Tibial nerve (tissue), 4 donors: Measurements from ENCODE around the gene THSD4. TPM values are rescaled to one million over a fixed set of nuclear protein-coding genes. Genes with fewer than 3 reads are reported as not detected.

Experiments used
- DNase-seq, 2 donors: peaks; one replicate each; pipeline ENCODE4 v3.0.0-alpha.2; 2019; ENCODE audit warnings: low spot score in 2 of 2
- H3K27ac ChIP-seq, 4 donors: fragments of 200-600 bp; sonication (generic) in 3 of 4; one replicate each; pipeline ENCODE4 v1.5.1; 2017 to 2019; ENCODE audit warnings: mild to moderate bottlenecking in 1 of 4
- H3K27me3 ChIP-seq, 2 donors: fragments of 200-600 bp; sonication (generic) in 1 of 2; one replicate each; pipeline versions ENCODE4 v1.5.1 to v1.6.0; 2017 to 2019
- H3K36me3 ChIP-seq, 3 donors: fragments of 200-600 bp; sonication (generic); one replicate each; pipeline ENCODE4 v1.5.1; 2018 to 2019
- H3K4me1 ChIP-seq, 4 donors: fragments of 200-600 bp; sonication (generic) in 3 of 4; one replicate each; pipeline ENCODE4 v1.5.1; 2017 to 2019
- H3K4me3 ChIP-seq, 4 donors: fragments of 200-600 bp; sonication (generic) in 3 of 4; one replicate each; pipeline ENCODE4 v1.5.1; 2017 to 2019; ENCODE audit warnings: mild to moderate bottlenecking in 1 of 4, moderate library complexity in 1 of 4
- H3K9me3 ChIP-seq, 4 donors: fragments of 200-600 bp; sonication (generic) in 3 of 4; one replicate each; pipeline ENCODE4 v1.5.1; 2017 to 2019
- EP300 ChIP-seq, 2 donors: sonication (generic); formaldehyde crosslinking; IDR thresholded peaks; one replicate each; pipeline ENCODE4 v1.6.1; 2017; ENCODE audit warnings: antibody characterized with exemption in 2 of 2, mild to moderate bottlenecking in 1 of 2
- POLR2A ChIP-seq, 2 donors: fragments of 450-650 bp; IDR thresholded peaks; one replicate each; pipeline ENCODE4 v1.6.1; 2017; ENCODE audit warnings: antibody characterized with exemption in 2 of 2, mild to moderate bottlenecking in 2 of 2, moderate library complexity in 2 of 2
- WGBS, 2 donors: methylation state at CpG; one replicate each; pipeline ENCODE4 v1.1.5; 2018; 5-methylcytosine and 5-hydroxymethylcytosine counted together
- total RNA-seq, 4 donors: library from RNA; depleted of rRNA; stranded (reverse); fragments of >200 nt; gene quantifications; one replicate each; pipeline ENCODE4 v1.1.0, GENCODE V29; 2016
- TF ChIP-seq, protein P1 (sequence below), 5 experiments: fragments of 200-600 bp in 3 of 5; fragments of 450-650 bp in 2 of 5; sonication (generic) in 3 of 5; IDR thresholded peaks; one replicate each; pipeline ENCODE4 v1.5.1; 2016 to 2019; ENCODE audit warnings: antibody characterized with exemption in 5 of 5, mild to moderate bottlenecking in 3 of 5, moderate library complexity in 2 of 5

THSD4 gene
- total RNA-seq, 4 donors from 2014 or later: 9.6 to 25.1 (median 21.2) TPM

DNA sequence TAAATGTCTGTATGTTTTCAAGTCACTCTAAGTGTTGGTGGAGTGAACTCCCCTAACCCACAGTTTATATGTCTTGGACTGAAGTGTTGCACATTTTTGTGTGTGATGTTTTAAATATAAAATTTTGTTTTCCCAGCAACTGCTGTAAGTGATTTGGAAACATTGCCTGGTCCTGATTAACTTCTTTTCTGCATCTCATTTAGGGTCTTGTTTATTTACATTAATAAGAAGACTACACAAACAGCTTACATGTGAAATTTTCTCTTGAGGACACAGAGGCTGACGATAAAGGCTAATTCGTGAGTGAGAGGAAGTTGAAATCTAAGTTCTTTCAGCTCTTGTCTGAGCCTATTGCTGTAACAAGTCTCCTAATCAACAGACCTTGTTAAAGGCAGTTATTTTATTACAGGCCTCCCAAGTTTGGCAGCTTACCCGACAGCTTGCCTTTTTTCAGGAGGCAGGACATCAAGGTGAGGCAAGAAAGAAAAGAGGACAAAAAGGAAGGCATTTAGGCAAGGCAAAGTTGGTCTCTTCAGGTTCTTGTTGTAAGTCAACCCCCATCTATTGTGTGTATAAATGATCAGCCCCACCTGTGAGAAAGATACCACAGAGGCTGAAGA lies 517.4 kb downstream of the THSD4 start:
- H3K27me3 ChIP-seq: no peaks in the 10 kb centered on the region
- H3K4me3 ChIP-seq: no peak overlapping the region
- no peak overlapping the region for H3K27ac ChIP-seq
- peaks cover 0 to 6% (median 0%) of the 10 kb centered on the region in 4 donors for H3K4me1 ChIP-seq
- TF ChIP-seq, protein P1, sequence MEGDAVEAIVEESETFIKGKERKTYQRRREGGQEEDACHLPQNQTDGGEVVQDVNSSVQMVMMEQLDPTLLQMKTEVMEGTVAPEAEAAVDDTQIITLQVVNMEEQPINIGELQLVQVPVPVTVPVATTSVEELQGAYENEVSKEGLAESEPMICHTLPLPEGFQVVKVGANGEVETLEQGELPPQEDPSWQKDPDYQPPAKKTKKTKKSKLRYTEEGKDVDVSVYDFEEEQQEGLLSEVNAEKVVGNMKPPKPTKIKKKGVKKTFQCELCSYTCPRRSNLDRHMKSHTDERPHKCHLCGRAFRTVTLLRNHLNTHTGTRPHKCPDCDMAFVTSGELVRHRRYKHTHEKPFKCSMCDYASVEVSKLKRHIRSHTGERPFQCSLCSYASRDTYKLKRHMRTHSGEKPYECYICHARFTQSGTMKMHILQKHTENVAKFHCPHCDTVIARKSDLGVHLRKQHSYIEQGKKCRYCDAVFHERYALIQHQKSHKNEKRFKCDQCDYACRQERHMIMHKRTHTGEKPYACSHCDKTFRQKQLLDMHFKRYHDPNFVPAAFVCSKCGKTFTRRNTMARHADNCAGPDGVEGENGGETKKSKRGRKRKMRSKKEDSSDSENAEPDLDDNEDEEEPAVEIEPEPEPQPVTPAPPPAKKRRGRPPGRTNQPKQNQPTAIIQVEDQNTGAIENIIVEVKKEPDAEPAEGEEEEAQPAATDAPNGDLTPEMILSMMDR (IDR thresholded peaks at IDR 0.05): no peak
- TF ChIP-seq POLR2A (IDR thresholded peaks at IDR 0.05) (no peak), EP300 (IDR thresholded peaks at IDR 0.05) (no peak)
- H3K9me3 ChIP-seq: no peaks in the 10 kb centered on the region
- WGBS, 2 donors: 42 to 43% methylated on average over 3 of the region's 3 CpGs
- no peaks in the 10 kb centered on the region for H3K36me3 ChIP-seq
- no peak for DNase-seq

DNA sequence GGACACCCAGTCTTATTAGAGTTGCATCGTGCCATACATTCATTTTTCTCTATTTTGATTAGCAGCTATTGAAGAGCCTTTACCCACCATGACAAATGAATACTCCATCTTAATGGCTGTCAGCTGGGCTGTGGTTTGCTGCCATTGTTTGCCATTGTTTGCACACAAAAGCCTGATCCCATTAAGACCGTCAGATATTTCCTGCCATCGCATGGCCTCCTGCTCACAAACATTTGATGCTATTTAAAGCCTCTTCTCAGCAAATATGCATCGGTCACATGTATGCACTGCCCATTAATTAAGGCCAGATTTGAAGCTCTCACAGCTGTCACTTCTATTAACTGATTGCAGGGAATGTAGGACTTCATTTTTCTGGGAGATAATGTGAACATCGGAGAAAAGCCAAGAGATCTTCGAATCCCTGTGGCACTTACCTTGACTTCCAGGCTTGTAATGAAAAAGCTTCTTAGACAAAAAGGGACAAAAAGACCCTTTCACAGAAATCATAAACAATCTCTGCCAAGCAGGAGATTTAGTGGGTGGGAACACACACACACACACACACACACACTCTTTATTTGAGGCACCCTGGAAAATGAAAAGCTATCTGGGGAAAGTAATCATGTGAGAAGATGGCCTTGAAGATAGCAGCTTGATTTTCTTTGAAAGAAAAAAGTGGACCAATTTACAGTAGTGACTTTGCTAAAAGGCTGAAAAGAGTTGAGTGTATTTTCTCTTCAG lies 519.7 kb downstream of the THSD4 start:
- Histone ChIP-seq H3K27ac (no peak overlapping the region), H3K4me3 (no peak overlapping the region), H3K36me3 (no peaks in the 10 kb centered on the region), H3K9me3 (no peaks in the 10 kb centered on the region), H3K4me1 (peaks cover 0 to 2% (median 0%) of the 10 kb centered on the region in 4 donors), H3K27me3 (no peaks in the 10 kb centered on the region)
- TF ChIP-seq, protein P1 (IDR thresholded peaks at IDR 0.05): no peak
- TF ChIP-seq EP300 (IDR thresholded peaks at IDR 0.05) (no peak), POLR2A (IDR thresholded peaks at IDR 0.05) (no peak)
- no peak for DNase-seq
- WGBS, 2 donors: 24 to 34% methylated on average over 6 of the region's 6 CpGs

DNA sequence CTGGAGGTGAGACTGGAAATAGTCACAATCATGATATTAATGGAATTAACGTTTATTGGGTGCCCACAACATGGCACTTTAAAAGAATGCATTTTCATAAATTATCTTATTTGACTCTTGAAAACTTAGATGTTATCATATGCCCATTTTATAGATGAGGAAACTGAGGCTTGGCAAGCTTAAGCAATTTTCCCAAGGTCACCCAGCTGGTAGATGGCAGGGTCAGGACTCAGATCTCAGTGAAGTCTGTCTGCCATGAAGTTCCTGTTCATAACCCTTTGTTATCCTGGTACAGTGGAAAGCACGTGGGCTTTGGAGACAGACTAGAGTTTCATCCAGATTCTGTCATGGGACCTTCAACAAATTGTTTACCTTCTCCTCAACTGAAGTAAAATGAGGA lies 520.5 kb downstream of the THSD4 start:
- Histone ChIP-seq H3K36me3 (no peaks in the 10 kb centered on the region), H3K4me1 (no peaks in the 10 kb centered on the region), H3K27me3 (no peaks in the 10 kb centered on the region), H3K27ac (no peak overlapping the region), H3K4me3 (no peak overlapping the region), H3K9me3 (no peaks in the 10 kb centered on the region)
- DNase-seq: no peak
- 88 to 89% methylated on average over 2 of the region's 2 CpGs for WGBS, 2 donors
- TF ChIP-seq EP300 (IDR thresholded peaks at IDR 0.05) (no peak), POLR2A (IDR thresholded peaks at IDR 0.05) (no peak)
- TF ChIP-seq, protein P1 (IDR thresholded peaks at IDR 0.05): no peak

DNA sequence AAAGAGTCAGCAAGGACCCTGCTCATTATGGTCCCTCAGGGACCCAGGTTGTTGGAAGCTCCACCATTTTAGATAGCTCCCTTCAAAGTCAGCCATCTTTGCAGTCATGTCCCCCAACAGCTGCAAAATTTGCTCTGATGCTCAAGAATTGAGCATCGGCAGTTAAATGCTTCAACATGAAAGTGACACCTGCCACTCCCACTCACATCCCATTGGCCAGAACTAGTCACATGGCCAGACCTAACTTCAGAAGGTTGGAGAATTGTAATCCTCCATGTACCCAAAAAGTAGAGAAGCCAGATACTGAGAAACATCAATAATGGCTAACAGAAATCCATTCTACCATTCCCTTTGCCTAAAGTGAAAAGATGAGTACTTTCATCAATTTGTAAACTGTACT lies 523.6 kb downstream of the THSD4 start:
- WGBS, 2 donors: 86 to 100% methylated on average over 1 of the region's 1 CpG
- no peaks in the 10 kb centered on the region for H3K9me3 ChIP-seq
- H3K27ac ChIP-seq: no peak overlapping the region
- no peak for DNase-seq
- no peaks in the 10 kb centered on the region for H3K36me3 ChIP-seq
- TF ChIP-seq EP300 (IDR thresholded peaks at IDR 0.05) (no peak), POLR2A (IDR thresholded peaks at IDR 0.05) (no peak)
- TF ChIP-seq, protein P1 (IDR thresholded peaks at IDR 0.05): no peak
- H3K27me3 ChIP-seq: no peaks in the 10 kb centered on the region
- H3K4me3 ChIP-seq: no peak overlapping the region
- no peaks in the 10 kb centered on the region for H3K4me1 ChIP-seq

DNA sequence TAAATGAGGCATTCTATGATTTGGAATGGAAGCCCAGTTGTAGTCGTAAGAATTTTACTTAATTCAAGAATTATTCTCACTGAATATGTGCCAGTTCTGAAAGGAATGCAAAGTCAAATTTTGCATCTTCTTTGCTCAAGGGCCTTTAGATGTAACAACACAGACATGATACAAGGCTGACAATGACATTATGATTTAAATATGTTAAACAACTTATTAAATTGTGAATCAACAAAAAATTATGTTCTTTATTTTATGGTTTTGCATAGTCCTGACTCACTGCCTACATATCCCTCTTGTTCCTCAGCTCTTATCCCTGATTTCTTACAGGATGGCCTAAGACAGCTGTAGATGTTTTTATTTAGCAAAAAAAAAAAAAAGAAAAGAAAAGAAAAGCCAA lies 524.2 kb downstream of the THSD4 start:
- Histone ChIP-seq H3K27me3 (no peaks in the 10 kb centered on the region), H3K27ac (no peak overlapping the region), H3K4me3 (no peak overlapping the region), H3K9me3 (no peaks in the 10 kb centered on the region), H3K36me3 (no peaks in the 10 kb centered on the region), H3K4me1 (no peaks in the 10 kb centered on the region)
- no peak for DNase-seq
- TF ChIP-seq EP300 (IDR thresholded peaks at IDR 0.05): no peak
- no peak for TF ChIP-seq POLR2A (IDR thresholded peaks at IDR 0.05)
- TF ChIP-seq, protein P1 (IDR thresholded peaks at IDR 0.05): no peak
- 58 to 70% methylated on average over 1 of the region's 1 CpG for WGBS, 2 donors
